GM12865 (cell line): ENCODE data around the gene PRR20D.
"Not testable (repeated sequence)": the region's sequence is repeated elsewhere in the genome, so short reads cannot be mapped to it uniquely, and the experiment has no call there.

Experiments
- DNase-seq: peaks from one replicate; pipeline ENCODE4 v3.0.0; 2010; ENCODE audit warnings: low read depth
- H3K4me3 ChIP-seq: 2 replicates; pipeline ENCODE4 v1.5.1; 2011; ENCODE audit warnings: mild to moderate bottlenecking, low read depth, low read length, control low read depth
- TF ChIP-seq, protein P1 (sequence below): IDR thresholded peaks from 2 replicates; pipeline ENCODE4 v1.5.1; 2011; ENCODE audit warnings: low read length, control low read depth, low read depth, inconsistent platforms; ENCODE audit not compliant: insufficient read depth; ENCODE audit errors: missing control alignments

Gene PRR20D

DNA sequence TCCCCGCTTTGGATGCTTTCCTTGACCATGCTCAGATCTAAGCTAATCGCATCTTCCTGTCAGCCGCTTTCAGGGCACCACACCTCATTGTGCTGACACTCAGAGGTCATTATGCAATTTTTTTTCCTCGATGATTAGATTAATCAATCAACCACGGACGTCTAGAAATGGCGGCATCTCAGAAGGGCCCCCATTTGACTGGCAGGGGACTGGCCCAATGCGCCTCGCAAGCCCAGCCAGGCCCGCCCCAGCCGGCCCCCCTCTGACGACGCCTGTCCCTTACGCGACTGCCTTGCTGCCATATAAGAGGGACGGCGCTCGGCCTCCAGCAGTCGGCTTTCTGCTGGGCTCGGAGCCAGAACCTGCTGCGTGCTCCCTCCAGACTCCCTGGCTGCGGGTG, at the start of gene PRR20D:
Gene PRR20D, plus strand, starts transcription at position 301 of the 400 bp plus-strand sequence. CDS start 387 bp downstream, outside the sequence.
- not testable (repeated sequence) for H3K4me3 ChIP-seq, DNase-seq

- TF ChIP-seq, protein P1, sequence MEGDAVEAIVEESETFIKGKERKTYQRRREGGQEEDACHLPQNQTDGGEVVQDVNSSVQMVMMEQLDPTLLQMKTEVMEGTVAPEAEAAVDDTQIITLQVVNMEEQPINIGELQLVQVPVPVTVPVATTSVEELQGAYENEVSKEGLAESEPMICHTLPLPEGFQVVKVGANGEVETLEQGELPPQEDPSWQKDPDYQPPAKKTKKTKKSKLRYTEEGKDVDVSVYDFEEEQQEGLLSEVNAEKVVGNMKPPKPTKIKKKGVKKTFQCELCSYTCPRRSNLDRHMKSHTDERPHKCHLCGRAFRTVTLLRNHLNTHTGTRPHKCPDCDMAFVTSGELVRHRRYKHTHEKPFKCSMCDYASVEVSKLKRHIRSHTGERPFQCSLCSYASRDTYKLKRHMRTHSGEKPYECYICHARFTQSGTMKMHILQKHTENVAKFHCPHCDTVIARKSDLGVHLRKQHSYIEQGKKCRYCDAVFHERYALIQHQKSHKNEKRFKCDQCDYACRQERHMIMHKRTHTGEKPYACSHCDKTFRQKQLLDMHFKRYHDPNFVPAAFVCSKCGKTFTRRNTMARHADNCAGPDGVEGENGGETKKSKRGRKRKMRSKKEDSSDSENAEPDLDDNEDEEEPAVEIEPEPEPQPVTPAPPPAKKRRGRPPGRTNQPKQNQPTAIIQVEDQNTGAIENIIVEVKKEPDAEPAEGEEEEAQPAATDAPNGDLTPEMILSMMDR: no peak
- H3K4me3 ChIP-seq: no peak overlapping the region
- DNase-seq: no peak
Observed at GRCh38 chr13:57114945-57115344, 45.5 kb upstream of the PRR20D start.

GRCh38 chr13:57123681-57124080, 36.8 kb upstream of the PRR20D start:
- TF ChIP-seq, protein P1: no peak
- no peak overlapping the region for H3K4me3 ChIP-seq
- DNase-seq: no peak

- TF ChIP-seq, protein P1: no peak
- DNase-seq: no peak
- H3K4me3 ChIP-seq: no peak overlapping the region
Observed at GRCh38 chr13:57128909-57129308, 31.5 kb upstream of the PRR20D start.

GRCh38 chr13:57136093-57136492, 24.3 kb upstream of the PRR20D start:
- TF ChIP-seq, protein P1: no peak
- no peak for DNase-seq
- no peak overlapping the region for H3K4me3 ChIP-seq

DNA sequence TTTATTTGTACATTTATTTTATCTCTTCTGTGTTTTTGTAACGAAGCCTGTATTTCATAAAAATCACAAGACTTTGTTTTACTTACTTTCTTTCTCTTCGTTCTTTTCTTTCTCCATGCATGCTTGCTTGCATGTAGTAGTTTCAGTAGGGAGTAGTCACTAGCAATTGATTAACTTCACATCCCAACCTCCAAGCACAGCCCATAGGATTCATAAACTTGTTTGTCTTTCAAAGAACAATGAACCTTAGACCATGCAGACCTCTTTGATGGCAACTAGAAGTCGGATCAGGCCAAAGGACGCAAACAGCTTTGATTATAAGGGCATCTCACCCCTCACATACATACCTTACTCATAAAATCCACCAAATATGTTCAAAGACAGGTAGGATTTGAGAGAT, 22.8 kb upstream of the PRR20D start:
- no peak for DNase-seq
- no peak overlapping the region for H3K4me3 ChIP-seq
- TF ChIP-seq, protein P1: no peak

DNA sequence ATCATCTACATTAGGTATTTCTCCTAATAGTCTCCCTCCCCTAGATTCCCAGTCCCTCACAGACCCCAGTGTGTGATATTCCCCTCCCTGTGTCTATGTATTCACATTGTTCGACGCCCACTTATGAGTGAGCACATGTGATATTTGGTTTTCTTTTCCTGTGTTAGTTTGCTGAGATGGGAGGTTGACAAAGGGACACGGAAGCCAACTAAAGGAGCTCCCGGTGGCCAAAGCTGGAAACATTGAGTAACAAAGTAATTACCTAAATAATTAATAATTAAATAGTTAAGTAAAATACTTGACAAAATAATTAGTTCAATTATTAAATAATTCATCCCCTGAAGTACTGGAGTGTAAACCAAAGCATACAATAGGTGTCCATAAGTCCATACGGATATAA, 21.4 kb upstream of the PRR20D start:
- H3K4me3 ChIP-seq: no peak overlapping the region
- DNase-seq: no peak
- TF ChIP-seq, protein P1: no peak

GRCh38 chr13:57139781-57140180, 20.7 kb upstream of the PRR20D start:
- H3K4me3 ChIP-seq: not testable (repeated sequence)

GRCh38 chr13:57140235-57140968, 20.0 kb upstream of the PRR20D start, which contains the start of gene PRR20A:
TSS of gene PRR20A (plus strand) at chr13:57140918. CDS start at chr13:57141305, 387 bp downstream.
- not testable (repeated sequence) for H3K4me3 ChIP-seq, DNase-seq

More at GRCh38 chr13:57139781-57140180, 20.7 kb upstream of the PRR20D start:
- not testable (repeated sequence) for DNase-seq

- DNase-seq, H3K4me3 ChIP-seq: not testable (repeated sequence)
Observed at GRCh38 chr13:57147188-57147587, 13.2 kb upstream of the PRR20D start, which contains the start of gene PRR20B. TSS of gene PRR20B (plus strand) at chr13:57147488. CDS start at chr13:57147875, 387 bp downstream.

- not testable (repeated sequence) for H3K4me3 ChIP-seq, DNase-seq
Observed at GRCh38 chr13:57148106-57148505, 12.3 kb upstream of the PRR20D start.

DNA sequence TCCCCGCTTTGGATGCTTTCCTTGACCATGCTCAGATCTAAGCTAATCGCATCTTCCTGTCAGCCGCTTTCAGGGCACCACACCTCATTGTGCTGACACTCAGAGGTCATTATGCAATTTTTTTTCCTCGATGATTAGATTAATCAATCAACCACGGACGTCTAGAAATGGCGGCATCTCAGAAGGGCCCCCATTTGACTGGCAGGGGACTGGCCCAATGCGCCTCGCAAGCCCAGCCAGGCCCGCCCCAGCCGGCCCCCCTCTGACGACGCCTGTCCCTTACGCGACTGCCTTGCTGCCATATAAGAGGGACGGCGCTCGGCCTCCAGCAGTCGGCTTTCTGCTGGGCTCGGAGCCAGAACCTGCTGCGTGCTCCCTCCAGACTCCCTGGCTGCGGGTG, 6.7 kb upstream of the PRR20D start, which contains the start of gene PRR20C:
Gene PRR20C, plus strand, starts transcription at position 301 of the 400 bp plus-strand sequence. CDS start 387 bp downstream, outside the sequence.
- not testable (repeated sequence) for DNase-seq, H3K4me3 ChIP-seq
